ENCODE data around the gene ABCA3.

GRCh38 chr16:2333231-2333630 lies 7.3 kb downstream of the ABCA3 start:
- TF ChIP-seq, protein P1, sequence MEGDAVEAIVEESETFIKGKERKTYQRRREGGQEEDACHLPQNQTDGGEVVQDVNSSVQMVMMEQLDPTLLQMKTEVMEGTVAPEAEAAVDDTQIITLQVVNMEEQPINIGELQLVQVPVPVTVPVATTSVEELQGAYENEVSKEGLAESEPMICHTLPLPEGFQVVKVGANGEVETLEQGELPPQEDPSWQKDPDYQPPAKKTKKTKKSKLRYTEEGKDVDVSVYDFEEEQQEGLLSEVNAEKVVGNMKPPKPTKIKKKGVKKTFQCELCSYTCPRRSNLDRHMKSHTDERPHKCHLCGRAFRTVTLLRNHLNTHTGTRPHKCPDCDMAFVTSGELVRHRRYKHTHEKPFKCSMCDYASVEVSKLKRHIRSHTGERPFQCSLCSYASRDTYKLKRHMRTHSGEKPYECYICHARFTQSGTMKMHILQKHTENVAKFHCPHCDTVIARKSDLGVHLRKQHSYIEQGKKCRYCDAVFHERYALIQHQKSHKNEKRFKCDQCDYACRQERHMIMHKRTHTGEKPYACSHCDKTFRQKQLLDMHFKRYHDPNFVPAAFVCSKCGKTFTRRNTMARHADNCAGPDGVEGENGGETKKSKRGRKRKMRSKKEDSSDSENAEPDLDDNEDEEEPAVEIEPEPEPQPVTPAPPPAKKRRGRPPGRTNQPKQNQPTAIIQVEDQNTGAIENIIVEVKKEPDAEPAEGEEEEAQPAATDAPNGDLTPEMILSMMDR (IDR thresholded peaks at IDR 0.05; ENCODE audit: poor library complexity, severe bottlenecking), result no peak
- TF ChIP-seq EZH2 (IDR thresholded peaks at IDR 0.05; ENCODE audit: borderline replicate concordance, insufficient read depth, low read length, poor library complexity, severe bottlenecking) (no peak), POLR2AphosphoS5 (IDR thresholded peaks at IDR 0.05) (no peak), REST (IDR thresholded peaks at IDR 0.05; ENCODE audit: borderline replicate concordance) (no peak), EP300 (conservative IDR thresholded peaks at IDR 0.05; ENCODE audit: poor library complexity, severe bottlenecking) (no peak), SMC3 (conservative IDR thresholded peaks at IDR 0.05; ENCODE audit: poor library complexity) (no peak), MXI1 (conservative IDR thresholded peaks at IDR 0.05; ENCODE audit: poor library complexity, severe bottlenecking) (no peak)
